AG04450 (cell line): Measurements from ENCODE around the gene RAB19. TPM values are rescaled to one million over a fixed set of nuclear protein-coding genes. Genes with fewer than 3 reads are reported as not detected.
"Not testable (repeated sequence)": the region's sequence is repeated elsewhere in the genome, so short reads cannot be mapped to it uniquely, and the experiment has no call there.

Source experiments
- CTCF ChIA-PET: fragments of 300-600, 350-600 bp; formaldehyde crosslinking; extraction: SDS; loops from one replicate; lab custom pipeline; 2022; ENCODE audit warnings: antibody characterized with exemption, inconsistent platforms; lab: Charles Lee
- POLR2A ChIA-PET: fragments of 350-600 bp; formaldehyde crosslinking; extraction: SDS; loops from one replicate; lab custom pipeline; 2021; ENCODE audit warnings: antibody characterized with exemption, inconsistent platforms; lab: Yijun Ruan, JAX
- DNase-seq: peaks from one replicate; pipeline ENCODE4 v3.0.0-alpha.2; 2011; ENCODE audit warnings: low read depth, low spot score
- H3K27ac ChIP-seq: one replicate; pipeline ENCODE4 v1.5.1; 2012; ENCODE audit warnings: low read depth, low read length, control low read depth
- H3K27me3 ChIP-seq: one replicate; pipeline ENCODE4 v1.6.0; 2012; ENCODE audit warnings: low read length; ENCODE audit not compliant: control insufficient read depth, insufficient read depth
- H3K4me3 ChIP-seq: 2 replicates; pipeline ENCODE4 v1.5.1; 2011; ENCODE audit warnings: mild to moderate bottlenecking, low read depth, low read length, control low read depth
- H3K9me3 ChIP-seq: 2 replicates; pipeline ENCODE4 v1.5.1; 2012; ENCODE audit warnings: low read length; ENCODE audit not compliant: control insufficient read depth, insufficient read depth
- CTCF ChIP-seq: IDR thresholded peaks from 2 replicates; pipeline ENCODE4 v1.5.1; 2011; ENCODE audit warnings: low read depth, low read length, control low read depth, inconsistent platforms
- polyA plus RNA-seq: library from polyadenylated mRNA; depleted of rRNA; stranded (reverse); fragments of >200 nt; gene quantifications from 2 replicates; pipeline ENCODE4 v1.2.3, GENCODE V29; 2011

RAB19 gene
- polyA plus RNA-seq, 1 experiment = not detected

GRCh38 chr7:140447841-140448240 is 44.0 kb downstream of the RAB19 start:
- Histone ChIP-seq H3K27me3 (no peaks in the 10 kb centered on the region), H3K27ac (no peak overlapping the region), H3K4me3 (no peak overlapping the region), H3K9me3 (no peaks in the 10 kb centered on the region)
- DNase-seq = no peak
- CTCF ChIA-PET = no interaction called here
- POLR2A ChIA-PET = interaction anchor here (0.5 kb wide), 1 partner anchor 570 kb away, joined by 7 read pairs; no protein-coding TSS in a partner anchor
- TF ChIP-seq CTCF = no peak

GRCh38 chr7:140448781-140449480 is 45.1 kb downstream of the RAB19 start:
- ChIA-PET CTCF (no interaction called here), POLR2A (no interaction called here)
- H3K4me3 ChIP-seq = no peak overlapping the region
- no peak for DNase-seq
- no peak overlapping the region for H3K27ac ChIP-seq
- TF ChIP-seq CTCF = no peak
- no peaks in the 10 kb centered on the region for H3K27me3 ChIP-seq
- no peaks in the 10 kb centered on the region for H3K9me3 ChIP-seq

GRCh38 chr7:140451716-140452115 is 47.9 kb downstream of the RAB19 start:
- no peak overlapping the region for H3K27ac ChIP-seq
- ChIA-PET POLR2A (no interaction called here), CTCF (no interaction called here)
- H3K9me3 ChIP-seq = no peaks in the 10 kb centered on the region
- TF ChIP-seq CTCF = no peak
- H3K27me3 ChIP-seq = no peaks in the 10 kb centered on the region
- DNase-seq = no peak
- H3K4me3 ChIP-seq = no peak overlapping the region

GRCh38 chr7:140453273-140453672 is 49.4 kb downstream of the RAB19 start:
- ChIA-PET POLR2A (no interaction called here), CTCF (no interaction called here)
- H3K4me3 ChIP-seq = no peak overlapping the region
- no peaks in the 10 kb centered on the region for H3K9me3 ChIP-seq
- no peak for TF ChIP-seq CTCF
- no peak for DNase-seq
- no peak overlapping the region for H3K27ac ChIP-seq
- no peaks in the 10 kb centered on the region for H3K27me3 ChIP-seq

GRCh38 chr7:140453785-140454656 is 50.2 kb downstream of the RAB19 start:
- DNase-seq, POLR2A ChIA-PET, H3K9me3 ChIP-seq, H3K4me3 ChIP-seq, H3K27me3 ChIP-seq, H3K27ac ChIP-seq: not testable (repeated sequence)
- CTCF ChIA-PET = interaction anchor here (0.6 kb wide), 1 partner anchor 110 kb away, joined by 9 read pairs; no protein-coding TSS in a partner anchor
